HL-60 (cell line): ENCODE measurements around the gene GBGT1.

Experiments used
- CTCF ChIP-seq: IDR thresholded peaks from one replicate; pipeline ENCODE4 v1.5.1; 2011; ENCODE audit warnings: low read length, control low read depth, inconsistent platforms; ENCODE audit not compliant: insufficient read depth
- GABPA ChIP-seq: IDR thresholded peaks from 2 replicates; pipeline ENCODE4 v1.6.1; 2012; ENCODE audit warnings: low read depth
- REST ChIP-seq: IDR thresholded peaks from 2 replicates; pipeline ENCODE4 v1.6.1; 2012; ENCODE audit warnings: low read depth; ENCODE audit not compliant: insufficient replicate concordance

DNA sequence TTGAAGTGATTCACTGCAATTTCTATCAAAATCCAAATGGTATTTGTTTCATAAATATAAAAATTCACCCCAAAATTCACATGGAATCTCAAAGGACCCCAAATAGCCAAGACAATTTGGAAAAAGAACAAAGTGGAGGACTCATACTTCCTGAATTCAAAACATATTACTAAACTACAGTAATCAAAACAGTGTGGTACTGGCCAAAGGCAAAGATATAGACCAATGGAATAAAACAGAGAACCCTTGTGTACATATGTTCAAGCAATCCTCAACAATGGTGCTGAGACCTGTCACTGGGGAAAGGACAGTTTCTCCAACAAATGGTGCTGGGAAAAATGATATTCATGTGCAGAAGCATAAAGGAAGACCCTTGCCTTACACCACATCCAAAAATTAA, 31.3 kb upstream of the GBGT1 start:
- TF ChIP-seq GABPA (no peak), CTCF (no peak), REST (no peak)
